LNCAP (cell line): ENCODE measurements around the gene B3GAT3.
A peak's percentile ranks its signal among the peaks of the same experiment; 100 is the strongest.

Source experiments
- TF ChIP-seq, protein P1 (sequence below): fragments of 450-650 bp; IDR thresholded peaks from 2 replicates; pipeline ENCODE4 v1.5.1; 2017; ENCODE audit warnings: mild to moderate bottlenecking

The B3GAT3 gene

DNA sequence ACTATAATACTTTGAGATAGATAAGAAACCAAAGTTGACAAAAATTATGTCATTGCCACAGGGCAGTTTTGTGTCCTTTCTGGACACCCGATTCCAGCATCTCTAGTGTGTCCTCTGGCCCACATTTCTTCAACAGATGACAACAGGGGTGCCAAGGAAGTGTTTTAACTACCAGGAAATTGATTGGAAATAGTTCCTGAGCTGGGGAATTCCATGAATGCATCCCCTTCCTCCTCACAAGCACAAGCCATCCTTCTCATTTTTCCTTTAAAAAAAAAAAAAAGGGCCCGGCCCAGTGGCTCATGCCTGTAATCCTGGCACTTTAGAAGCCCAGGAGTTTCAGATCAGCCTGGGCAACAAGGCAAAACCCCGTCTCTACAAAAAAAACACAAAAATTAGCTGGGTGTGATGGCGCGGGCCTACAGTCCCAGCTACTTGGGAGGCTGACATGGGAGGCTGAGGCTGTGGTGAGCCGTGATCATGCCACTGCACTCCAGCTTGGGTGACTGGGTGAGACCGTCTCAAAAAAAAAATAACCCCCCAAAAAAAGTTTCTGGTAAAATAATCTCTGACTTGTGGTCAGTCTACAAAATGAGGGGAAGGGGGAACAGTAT is 797 bp upstream of the B3GAT3 start:
- TF ChIP-seq, protein P1, sequence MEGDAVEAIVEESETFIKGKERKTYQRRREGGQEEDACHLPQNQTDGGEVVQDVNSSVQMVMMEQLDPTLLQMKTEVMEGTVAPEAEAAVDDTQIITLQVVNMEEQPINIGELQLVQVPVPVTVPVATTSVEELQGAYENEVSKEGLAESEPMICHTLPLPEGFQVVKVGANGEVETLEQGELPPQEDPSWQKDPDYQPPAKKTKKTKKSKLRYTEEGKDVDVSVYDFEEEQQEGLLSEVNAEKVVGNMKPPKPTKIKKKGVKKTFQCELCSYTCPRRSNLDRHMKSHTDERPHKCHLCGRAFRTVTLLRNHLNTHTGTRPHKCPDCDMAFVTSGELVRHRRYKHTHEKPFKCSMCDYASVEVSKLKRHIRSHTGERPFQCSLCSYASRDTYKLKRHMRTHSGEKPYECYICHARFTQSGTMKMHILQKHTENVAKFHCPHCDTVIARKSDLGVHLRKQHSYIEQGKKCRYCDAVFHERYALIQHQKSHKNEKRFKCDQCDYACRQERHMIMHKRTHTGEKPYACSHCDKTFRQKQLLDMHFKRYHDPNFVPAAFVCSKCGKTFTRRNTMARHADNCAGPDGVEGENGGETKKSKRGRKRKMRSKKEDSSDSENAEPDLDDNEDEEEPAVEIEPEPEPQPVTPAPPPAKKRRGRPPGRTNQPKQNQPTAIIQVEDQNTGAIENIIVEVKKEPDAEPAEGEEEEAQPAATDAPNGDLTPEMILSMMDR, result no peak

DNA sequence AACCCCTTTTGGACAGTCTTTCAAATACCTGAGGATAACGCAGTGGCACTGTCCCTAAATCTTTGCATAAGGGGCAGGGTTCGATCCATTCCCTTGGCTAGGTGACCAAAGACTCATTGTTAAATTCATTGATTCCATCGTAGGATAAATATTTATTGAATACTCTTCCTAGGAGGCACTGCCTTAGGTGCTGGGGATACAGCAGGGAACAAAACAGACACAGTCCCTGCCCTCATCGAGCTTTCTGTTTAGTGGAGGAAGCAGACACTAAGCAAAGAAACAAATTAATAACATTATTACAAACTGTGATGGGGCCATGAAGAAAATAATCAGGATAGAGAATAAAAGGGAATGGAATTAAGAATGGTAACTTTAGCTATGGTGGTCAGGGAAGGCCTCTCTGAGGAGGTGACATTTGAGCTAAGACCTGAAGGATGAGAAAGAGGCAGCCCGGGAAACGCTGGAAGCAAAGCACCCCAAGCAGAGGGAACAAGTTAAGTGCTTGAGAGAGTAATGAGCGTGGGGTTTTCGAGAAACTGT is 689 bp downstream of the B3GAT3 start:
- TF ChIP-seq, protein P1, result no peak

DNA sequence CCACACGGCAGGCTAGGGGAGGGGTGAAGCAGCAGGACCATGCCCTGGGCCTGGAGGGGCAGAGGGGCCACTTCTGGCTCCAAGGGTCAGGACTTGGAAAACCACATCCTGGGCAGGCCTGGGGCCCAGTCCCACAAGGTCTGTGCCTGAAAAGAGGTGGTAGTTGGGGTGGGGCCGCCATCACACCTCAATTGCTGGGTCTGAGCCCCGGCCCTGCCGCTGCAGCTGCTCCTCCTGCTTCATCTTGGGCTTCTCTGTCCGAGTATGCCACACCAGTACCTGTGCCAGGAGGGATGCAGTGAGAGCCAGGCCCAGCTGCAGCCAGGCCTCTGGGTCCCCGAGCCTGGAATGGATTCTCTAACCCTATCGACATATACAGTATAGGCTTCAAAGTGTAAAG is 6.3 kb downstream of the B3GAT3 start:
- TF ChIP-seq, protein P1, result no peak

DNA sequence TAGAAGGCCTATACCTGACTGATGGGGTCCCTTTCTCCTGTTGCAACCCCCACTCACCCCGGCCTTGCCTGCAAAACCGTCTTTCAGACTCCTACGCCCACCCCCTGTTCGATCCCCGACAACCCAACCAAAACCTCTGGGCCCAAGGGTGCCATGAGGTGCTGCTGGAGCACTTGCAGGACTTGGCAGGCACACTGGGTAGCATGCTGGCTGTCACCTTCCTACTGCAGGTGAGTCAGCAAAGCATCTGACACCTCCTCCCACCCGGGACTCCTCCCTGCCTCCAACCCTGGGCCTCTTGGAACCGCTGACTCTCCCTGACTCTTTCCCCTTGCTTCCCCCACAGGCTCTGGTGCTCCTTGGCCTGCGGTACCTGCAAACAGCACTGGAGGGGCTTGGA is 7.5 kb downstream of the B3GAT3 start:
- TF ChIP-seq, protein P1, result no peak

DNA sequence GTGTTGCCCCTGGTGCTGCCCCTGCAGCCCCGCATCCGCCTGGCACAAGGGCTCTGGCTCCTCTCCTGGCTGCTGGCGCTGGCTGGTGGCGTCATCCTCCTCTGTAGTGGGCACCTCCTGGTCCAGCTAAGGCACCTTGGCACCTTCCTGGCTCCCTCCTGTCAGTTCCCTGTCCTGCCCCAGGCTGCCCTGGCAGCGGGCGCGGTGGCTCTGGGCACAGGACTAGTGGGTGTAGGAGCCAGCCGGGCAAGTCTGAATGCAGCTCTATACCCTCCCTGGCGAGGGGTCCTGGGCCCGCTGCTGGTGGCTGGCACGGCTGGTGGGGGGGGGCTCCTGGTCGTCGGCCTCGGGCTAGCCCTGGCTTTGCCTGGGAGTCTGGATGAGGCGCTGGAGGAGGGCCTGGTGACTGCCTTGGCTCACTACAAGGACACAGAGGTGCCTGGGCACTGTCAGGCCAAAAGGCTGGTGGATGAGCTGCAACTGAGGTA is 8.5 kb downstream of the B3GAT3 start:
- TF ChIP-seq, protein P1, result no peak

DNA sequence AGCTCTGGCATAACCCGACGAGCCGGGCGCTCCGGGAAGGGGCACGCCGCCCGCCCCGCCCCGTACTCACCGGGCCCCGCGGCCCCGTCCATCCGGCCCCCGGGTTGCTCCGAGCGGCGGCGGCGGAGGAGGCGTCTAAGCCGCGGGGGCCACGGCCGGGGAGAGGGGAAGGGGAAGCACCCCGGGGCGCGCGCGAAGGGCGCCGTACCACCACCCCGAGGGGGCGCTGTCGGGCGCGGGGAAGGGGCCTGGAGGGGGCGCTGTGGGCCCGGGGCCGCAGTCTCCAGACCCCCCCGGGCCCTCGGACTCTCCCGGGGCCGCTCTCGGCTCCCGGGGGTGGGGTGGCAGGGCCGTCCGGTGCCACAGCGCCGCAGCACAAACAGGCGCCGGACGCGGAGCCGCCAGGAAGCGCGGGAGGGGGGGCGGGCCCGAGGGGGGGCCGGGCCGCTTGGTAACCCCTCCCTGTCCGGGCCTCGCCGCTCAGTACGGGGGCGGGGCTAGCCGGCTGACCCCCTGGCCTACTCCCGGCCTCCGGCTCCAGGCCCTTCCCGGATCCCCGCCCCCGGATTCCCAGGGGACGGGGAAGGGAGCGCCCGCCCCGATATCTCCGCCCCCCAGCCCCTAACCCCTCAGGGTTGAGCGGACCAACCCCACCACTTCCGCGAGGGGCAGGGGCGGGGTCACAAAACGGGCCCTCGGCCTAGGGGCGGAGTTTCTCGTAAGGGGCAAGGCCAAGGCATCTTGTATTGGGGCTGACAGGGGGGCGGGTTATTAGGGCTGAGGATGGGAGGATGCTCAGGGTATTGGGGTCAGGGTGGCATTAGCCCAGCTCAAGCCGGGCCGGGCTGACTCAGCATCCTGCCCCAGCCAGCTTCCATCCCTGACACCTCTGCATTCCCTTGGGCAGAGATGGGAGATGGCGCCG is 9.2 kb downstream of the B3GAT3 start, which contains the start of the genes EML3 and ROM1:
Gene EML3, minus strand, starts transcription at position 410 of the 925 bp plus-strand sequence. Its CDS starts 318 bp downstream, at position 92.
Gene ROM1, plus strand, starts transcription at position 892 of the 925 bp plus-strand sequence. Its CDS starts 25 bp downstream, at position 917.
- TF ChIP-seq, protein P1, result peak; percentile 83

DNA sequence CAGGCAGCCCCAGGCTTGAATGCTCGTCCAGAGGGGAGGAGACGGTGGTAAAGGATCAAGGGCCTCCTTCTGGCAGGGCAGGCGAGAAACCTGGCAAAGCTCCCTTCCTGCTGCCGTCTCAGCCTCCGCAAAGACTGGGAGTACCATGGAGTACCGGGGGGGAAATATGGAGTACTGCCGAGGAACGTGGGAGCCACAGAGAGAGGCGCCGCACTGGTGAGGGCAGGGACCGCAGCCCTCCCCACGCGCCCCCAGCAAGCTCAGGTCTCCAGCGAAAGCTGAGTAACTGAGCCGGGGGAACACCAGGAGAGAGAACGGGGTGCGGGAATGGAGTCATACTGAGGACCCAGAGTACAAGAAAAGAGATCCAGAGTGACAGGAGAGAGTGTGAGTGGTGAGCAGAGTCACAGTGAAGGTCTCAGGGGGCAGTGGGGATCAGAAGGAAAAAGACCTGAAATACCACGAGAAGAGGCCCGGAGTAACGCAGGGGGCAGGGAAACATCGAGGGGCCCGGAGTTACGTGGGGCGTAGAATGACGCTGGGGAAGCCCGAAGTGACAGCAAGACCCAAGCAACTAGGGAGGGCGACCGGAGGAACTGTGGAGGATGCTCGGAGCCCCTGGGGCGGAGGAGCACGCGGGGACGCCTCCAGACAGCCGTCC is 10.0 kb downstream of the B3GAT3 start:
- TF ChIP-seq, protein P1, result no peak
